Erythroblast (primary cell): ENCODE measurements around the gene DLG2.

Source experiments
- GATA1 ChIP-seq: IDR thresholded peaks from 2 replicates; pipeline ENCODE4 v1.6.1; 2011; ENCODE audit warnings: low read depth, mild to moderate bottlenecking, control low read depth, low read length, moderate library complexity
- POLR2A ChIP-seq: IDR thresholded peaks from 2 replicates; pipeline ENCODE4 v1.6.1; 2011; ENCODE audit warnings: mild to moderate bottlenecking, low read length

DNA sequence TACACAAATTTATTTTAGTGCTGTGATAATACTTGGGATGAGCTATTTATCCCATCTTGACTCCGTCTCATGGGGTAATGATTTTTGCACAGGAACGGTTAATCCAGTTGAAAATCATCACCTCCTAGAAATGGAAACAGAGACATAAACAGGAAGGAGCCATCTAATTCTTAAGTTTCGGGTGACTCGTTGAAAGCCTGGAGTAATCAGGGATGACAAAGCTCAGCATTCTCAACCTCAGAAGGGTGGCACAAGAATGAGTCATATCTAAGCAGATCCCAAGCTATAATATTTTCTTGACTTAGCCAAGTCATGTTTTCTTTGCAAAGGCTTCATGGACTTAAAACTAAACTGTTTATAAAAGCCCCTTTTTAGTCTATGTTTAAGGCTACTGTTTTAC, 2060.2 kb downstream of the DLG2 start:
- TF ChIP-seq POLR2A (no peak), GATA1 (no peak)
